ENCODE results near the gene LEF1. TPM values are rescaled to one million over a fixed set of nuclear protein-coding genes. Genes with fewer than 3 reads are reported as not detected.

The LEF1 gene
- polyA plus RNA-seq, 1 experiment = 2.7 TPM

DNA sequence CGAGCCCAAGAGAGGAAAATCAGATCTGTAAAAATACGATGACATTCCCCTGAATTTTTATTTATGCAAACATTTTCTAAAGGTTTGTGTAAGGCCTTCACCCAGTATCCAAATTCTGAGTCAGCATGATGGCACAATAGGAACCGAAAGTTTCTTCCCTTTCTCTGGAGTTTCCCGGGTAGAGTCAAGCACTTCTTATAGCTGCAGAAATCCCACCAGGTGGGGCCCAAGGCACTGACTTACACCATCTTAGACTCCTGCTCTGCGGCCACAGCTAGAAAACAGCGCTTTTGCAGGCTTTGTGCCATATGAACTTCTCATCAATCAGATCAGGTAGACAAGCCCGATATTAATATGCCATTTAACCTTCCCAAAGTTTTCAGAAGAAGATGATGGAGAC is 13.4 kb downstream of the LEF1 start:
- TF ChIP-seq, protein P1, sequence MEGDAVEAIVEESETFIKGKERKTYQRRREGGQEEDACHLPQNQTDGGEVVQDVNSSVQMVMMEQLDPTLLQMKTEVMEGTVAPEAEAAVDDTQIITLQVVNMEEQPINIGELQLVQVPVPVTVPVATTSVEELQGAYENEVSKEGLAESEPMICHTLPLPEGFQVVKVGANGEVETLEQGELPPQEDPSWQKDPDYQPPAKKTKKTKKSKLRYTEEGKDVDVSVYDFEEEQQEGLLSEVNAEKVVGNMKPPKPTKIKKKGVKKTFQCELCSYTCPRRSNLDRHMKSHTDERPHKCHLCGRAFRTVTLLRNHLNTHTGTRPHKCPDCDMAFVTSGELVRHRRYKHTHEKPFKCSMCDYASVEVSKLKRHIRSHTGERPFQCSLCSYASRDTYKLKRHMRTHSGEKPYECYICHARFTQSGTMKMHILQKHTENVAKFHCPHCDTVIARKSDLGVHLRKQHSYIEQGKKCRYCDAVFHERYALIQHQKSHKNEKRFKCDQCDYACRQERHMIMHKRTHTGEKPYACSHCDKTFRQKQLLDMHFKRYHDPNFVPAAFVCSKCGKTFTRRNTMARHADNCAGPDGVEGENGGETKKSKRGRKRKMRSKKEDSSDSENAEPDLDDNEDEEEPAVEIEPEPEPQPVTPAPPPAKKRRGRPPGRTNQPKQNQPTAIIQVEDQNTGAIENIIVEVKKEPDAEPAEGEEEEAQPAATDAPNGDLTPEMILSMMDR (IDR thresholded peaks at IDR 0.05; ENCODE audit: insufficient read depth, low read depth, low read length) = no peak
- DNase-seq (ENCODE audit: low read depth) = no peak
- H3K4me3 ChIP-seq (ENCODE audit: low read depth, low read length) = no peak overlapping the region
- ChIA-PET CTCF (no interaction called here), POLR2A (no interaction called here)
- H3K36me3 ChIP-seq (ENCODE audit: control insufficient read depth, insufficient read depth, low read length) = no peaks in the 10 kb centered on the region
- no peaks in the 10 kb centered on the region; the same call in 1 of the 2 replicates for H3K27me3 ChIP-seq (ENCODE audit: control insufficient read depth, insufficient read depth, low read length)

GRCh38 chr4:108152980-108153379 is 15.8 kb downstream of the LEF1 start:
- POLR2A ChIA-PET = no interaction called here
- CTCF ChIA-PET = no interaction called here
- Histone ChIP-seq H3K4me3 (ENCODE audit: low read depth, low read length) (no peak overlapping the region), H3K27me3 (ENCODE audit: control insufficient read depth, insufficient read depth, low read length) (no peaks in the 10 kb centered on the region; the same call in 1 of the 2 replicates), H3K36me3 (ENCODE audit: control insufficient read depth, insufficient read depth, low read length) (no peaks in the 10 kb centered on the region)
- TF ChIP-seq, protein P1 (IDR thresholded peaks at IDR 0.05; ENCODE audit: insufficient read depth, low read depth, low read length) = no peak
- DNase-seq (ENCODE audit: low read depth) = no peak

GRCh38 chr4:108149588-108150380 is 18.9 kb downstream of the LEF1 start:
- ChIA-PET CTCF (no interaction called here), POLR2A (no interaction called here)
- no peaks in the 10 kb centered on the region; the same call in 1 of the 2 replicates for H3K27me3 ChIP-seq (ENCODE audit: control insufficient read depth, insufficient read depth, low read length)
- H3K4me3 ChIP-seq (ENCODE audit: low read depth, low read length) = no peak overlapping the region
- peak; percentile 87 for DNase-seq (ENCODE audit: low read depth)
- TF ChIP-seq, protein P1 (IDR thresholded peaks at IDR 0.05; ENCODE audit: insufficient read depth, low read depth, low read length) = no peak
- H3K36me3 ChIP-seq (ENCODE audit: control insufficient read depth, insufficient read depth, low read length) = no peaks in the 10 kb centered on the region

DNA sequence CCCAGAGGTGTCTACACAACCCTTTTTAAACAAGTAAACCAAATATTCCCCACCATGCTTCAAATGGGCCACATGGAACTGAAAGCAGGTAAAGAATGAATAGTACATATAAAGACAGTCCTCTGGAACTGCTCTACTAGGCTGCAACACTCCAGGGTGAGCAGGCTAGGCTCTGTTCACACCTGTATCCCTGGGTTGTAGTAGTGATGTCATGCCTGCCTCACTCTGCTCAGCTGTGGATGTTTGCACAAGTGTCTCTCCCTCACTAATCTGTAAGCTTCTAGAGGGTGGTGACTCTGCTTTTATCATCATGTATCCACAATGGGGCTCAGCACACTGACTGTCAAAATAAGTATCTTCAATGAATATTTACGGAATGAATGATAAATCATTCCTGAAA is 20.4 kb downstream of the LEF1 start:
- H3K27me3 ChIP-seq (ENCODE audit: control insufficient read depth, insufficient read depth, low read length) = no peaks in the 10 kb centered on the region; the same call in 1 of the 2 replicates
- ChIA-PET CTCF (no interaction called here), POLR2A (no interaction called here)
- TF ChIP-seq, protein P1 (IDR thresholded peaks at IDR 0.05; ENCODE audit: insufficient read depth, low read depth, low read length) = no peak
- H3K36me3 ChIP-seq (ENCODE audit: control insufficient read depth, insufficient read depth, low read length) = no peaks in the 10 kb centered on the region
- H3K4me3 ChIP-seq (ENCODE audit: low read depth, low read length) = no peak overlapping the region
- DNase-seq (ENCODE audit: low read depth) = no peak

DNA sequence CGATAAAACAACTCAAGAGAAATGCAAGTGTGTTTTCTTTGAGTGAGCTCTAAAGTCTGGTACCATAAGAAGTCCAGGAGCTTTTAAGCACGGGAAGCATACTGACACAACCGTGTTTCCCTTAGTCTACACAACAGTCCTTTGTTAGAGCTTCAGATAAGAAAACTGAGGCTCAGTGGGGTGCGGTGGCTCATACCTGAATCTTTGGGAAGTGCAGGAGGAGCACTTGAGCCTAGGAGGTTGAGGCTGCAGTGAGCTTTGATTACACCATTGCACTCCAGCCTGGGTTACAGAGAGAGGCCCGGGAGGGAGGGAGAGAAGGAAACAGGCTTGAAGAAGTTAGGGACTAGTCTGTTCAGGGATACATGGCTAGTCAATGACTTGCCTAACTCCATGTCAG is 21.9 kb downstream of the LEF1 start:
- ChIA-PET POLR2A (no interaction called here), CTCF (no interaction called here)
- DNase-seq (ENCODE audit: low read depth) = no peak
- TF ChIP-seq, protein P1 (IDR thresholded peaks at IDR 0.05; ENCODE audit: insufficient read depth, low read depth, low read length) = no peak
- H3K4me3 ChIP-seq (ENCODE audit: low read depth, low read length) = no peak overlapping the region
- no peaks in the 10 kb centered on the region; the same call in 1 of the 2 replicates for H3K27me3 ChIP-seq (ENCODE audit: control insufficient read depth, insufficient read depth, low read length)
- no peaks in the 10 kb centered on the region for H3K36me3 ChIP-seq (ENCODE audit: control insufficient read depth, insufficient read depth, low read length)

Data from BJ (cell line).